Right lobe of liver (tissue), 4 donors: ENCODE results near the gene SLC37A1.

ENCODE experiments used
- POLR2A ChIP-seq: fragments of 450-650 bp; IDR thresholded peaks from one replicate; pipeline ENCODE4 v1.6.1; 2017; ENCODE audit warnings: antibody characterized with exemption, mild to moderate bottlenecking
- TF ChIP-seq, protein P1 (sequence below), 4 donors: fragments of 200-600 bp in 3 of 4; fragments of 450-650 bp in 1 of 4; IDR thresholded peaks; one replicate each; pipeline versions ENCODE4 v1.5.1 to v1.8.0; 2016 to 2022; ENCODE audit warnings: antibody characterized with exemption in 4 of 4, mild to moderate bottlenecking in 2 of 4
- donor health status: DM: no; HTN: no; CAD: no.
- donor health status: DM: no; HTN: no; CAD: no.
- donor health status: DM: no; HTN: yes; CAD: no.

DNA sequence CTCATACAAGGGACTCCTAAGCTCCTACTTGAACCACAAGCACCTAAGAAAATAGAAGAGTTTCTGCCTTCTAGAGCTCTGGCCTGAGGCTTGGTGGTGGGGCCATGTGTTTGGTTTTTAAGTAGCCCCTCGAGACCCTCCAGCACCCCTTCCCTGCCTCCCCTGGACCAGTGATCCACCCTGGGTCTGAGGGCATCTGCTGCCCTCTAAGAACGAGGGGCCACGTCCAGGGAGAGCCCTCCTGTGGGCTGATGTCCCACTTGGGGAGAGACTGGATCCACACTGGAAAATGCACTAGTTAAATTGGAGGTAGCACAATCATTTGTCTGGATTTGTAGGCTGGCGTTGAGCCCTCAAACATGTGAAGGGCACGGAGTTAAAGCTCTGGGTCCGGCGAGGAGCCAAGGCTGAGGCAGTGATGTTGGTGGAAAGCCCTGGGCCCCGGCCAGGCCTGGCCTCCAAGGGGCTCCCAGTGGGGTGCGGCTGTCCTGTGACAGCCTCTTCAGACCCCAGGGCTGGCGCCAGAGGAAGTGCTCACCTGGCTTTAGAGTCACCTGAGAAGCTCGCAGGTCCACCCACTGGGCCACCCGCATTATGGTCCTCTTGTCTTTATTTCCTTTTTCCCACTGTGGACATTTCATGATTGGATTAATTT is 65.2 kb downstream of the SLC37A1 start:
- TF ChIP-seq POLR2A, result no peak
- TF ChIP-seq, protein P1, sequence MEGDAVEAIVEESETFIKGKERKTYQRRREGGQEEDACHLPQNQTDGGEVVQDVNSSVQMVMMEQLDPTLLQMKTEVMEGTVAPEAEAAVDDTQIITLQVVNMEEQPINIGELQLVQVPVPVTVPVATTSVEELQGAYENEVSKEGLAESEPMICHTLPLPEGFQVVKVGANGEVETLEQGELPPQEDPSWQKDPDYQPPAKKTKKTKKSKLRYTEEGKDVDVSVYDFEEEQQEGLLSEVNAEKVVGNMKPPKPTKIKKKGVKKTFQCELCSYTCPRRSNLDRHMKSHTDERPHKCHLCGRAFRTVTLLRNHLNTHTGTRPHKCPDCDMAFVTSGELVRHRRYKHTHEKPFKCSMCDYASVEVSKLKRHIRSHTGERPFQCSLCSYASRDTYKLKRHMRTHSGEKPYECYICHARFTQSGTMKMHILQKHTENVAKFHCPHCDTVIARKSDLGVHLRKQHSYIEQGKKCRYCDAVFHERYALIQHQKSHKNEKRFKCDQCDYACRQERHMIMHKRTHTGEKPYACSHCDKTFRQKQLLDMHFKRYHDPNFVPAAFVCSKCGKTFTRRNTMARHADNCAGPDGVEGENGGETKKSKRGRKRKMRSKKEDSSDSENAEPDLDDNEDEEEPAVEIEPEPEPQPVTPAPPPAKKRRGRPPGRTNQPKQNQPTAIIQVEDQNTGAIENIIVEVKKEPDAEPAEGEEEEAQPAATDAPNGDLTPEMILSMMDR (IDR thresholded peaks at IDR 0.05), result no peak
